HepG2 (cell line): ENCODE measurements around the gene DTHD1.

Source experiments
- ATF2 ChIP-seq: sonication (generic); formaldehyde crosslinking; IDR thresholded peaks from 2 replicates; pipeline ENCODE4 v1.4.0; 2020; ENCODE audit warnings: missing genetic modification reagents
- CTCF ChIP-seq: sonication (generic); formaldehyde crosslinking; IDR thresholded peaks from 2 replicates; pipeline ENCODE4 v1.5.0; 2020; ENCODE audit warnings: mild to moderate bottlenecking, missing genetic modification reagents, moderate library complexity
- DMTF1 ChIP-seq: sonication (generic); formaldehyde crosslinking; IDR thresholded peaks from 2 replicates; pipeline ENCODE4 v1.4.0; 2020; ENCODE audit warnings: mild to moderate bottlenecking, missing genetic modification reagents
- EZH2 ChIP-seq: conservative IDR thresholded peaks from 2 replicates; pipeline ENCODE4 v1.6.1; 2012; ENCODE audit warnings: mild to moderate bottlenecking, low read depth, low read length, moderate library complexity
- GABPB1 ChIP-seq: IDR thresholded peaks from 2 replicates; pipeline ENCODE4 v1.6.1; 2016; ENCODE audit warnings: mild to moderate bottlenecking, missing genetic modification reagents, moderate library complexity, missing compliant biosample characterization
- HNF4G ChIP-seq, 2 experiments: sonication (generic) in 1 of 2; formaldehyde crosslinking in 1 of 2; IDR thresholded peaks; 2 replicates each; pipeline versions ENCODE4 v1.4.0 to v1.6.1; 2011 to 2020; ENCODE audit warnings: borderline replicate concordance in 2 of 2, low read depth in 2 of 2, mild to moderate bottlenecking in 2 of 2, low read length in 1 of 2, missing genetic modification reagents in 1 of 2, moderate library complexity in 1 of 2
- KDM5A ChIP-seq: fragments of 200-600 bp; sonication (generic); IDR thresholded peaks from 2 replicates; pipeline ENCODE4 v1.7.0; 2018; ENCODE audit warnings: antibody characterized with exemption, mild to moderate bottlenecking, low read length, borderline replicate concordance
- POLR2A ChIP-seq, 2 experiments: IDR thresholded peaks; 2 replicates each; pipeline ENCODE4 v1.6.1; 2011; ENCODE audit warnings: low read depth in 2 of 2, low read length in 2 of 2, mild to moderate bottlenecking in 1 of 2, moderate library complexity in 1 of 2; ENCODE audit not compliant: insufficient read depth in 1 of 2
- TAF1 ChIP-seq: sonication (generic); formaldehyde crosslinking; IDR thresholded peaks from 2 replicates; pipeline ENCODE4 v1.4.0; 2020; ENCODE audit warnings: missing genetic modification reagents
- TEAD2 ChIP-seq: sonication (generic); formaldehyde crosslinking; IDR thresholded peaks from 2 replicates; pipeline ENCODE4 v1.9.0; 2021; ENCODE audit warnings: missing genetic modification reagents
- U2AF1 ChIP-seq: fragments of 200-400 bp; formaldehyde crosslinking; optimal IDR thresholded peaks from 2 replicates; pipeline ENCODE3; 2017; ENCODE audit warnings: mild to moderate bottlenecking, low read depth, low read length
- U2AF2 ChIP-seq: fragments of 200-400 bp; formaldehyde crosslinking; IDR thresholded peaks from 2 replicates; pipeline ENCODE4 v1.6.1; 2017; ENCODE audit warnings: low read depth, mild to moderate bottlenecking, low read length
- ZNF121 ChIP-seq: sonication (generic); formaldehyde crosslinking; IDR thresholded peaks from 2 replicates; pipeline ENCODE4 v1.5.0; 2020; ENCODE audit warnings: mild to moderate bottlenecking, missing genetic modification reagents
- ZSCAN21 ChIP-seq: sonication (generic); formaldehyde crosslinking; IDR thresholded peaks from 2 replicates; pipeline ENCODE4 v1.8.0; 2022; ENCODE audit warnings: mild to moderate bottlenecking, missing genetic modification reagents, moderate library complexity, borderline replicate concordance

- TF ChIP-seq KDM5A (no peak), ZNF121 (no peak), CTCF (CRISPR knock-in tag) (no peak), POLR2A (IDR thresholded peaks at IDR 0.05; ENCODE audit: insufficient read depth in 1 of 2, low read depth in 2 of 2, low read length in 2 of 2) (no peak), U2AF2 (no peak), EZH2 (no peak), U2AF1 (no peak), ZSCAN21 (CRISPR knock-in tag) (no peak), ATF2 (no peak), HNF4G (IDR thresholded peaks at IDR 0.05; ENCODE audit: borderline replicate concordance, low read depth, low read length) (no peak), HNF4G (CRISPR knock-in tag; IDR thresholded peaks at IDR 0.05; ENCODE audit: borderline replicate concordance, low read depth) (no peak), GABPB1 (no peak), DMTF1 (CRISPR knock-in tag) (no peak), TAF1 (CRISPR knock-in tag) (no peak), TEAD2 (no peak)
These were observed 39.8 kb downstream of the DTHD1 start for GRCh38 chr4:36321176-36321575.
